Breast epithelium (tissue), 3 donors: ENCODE results near the gene HIPK2.

Experiments
- CTCF ChIP-seq, 3 donors: fragments of 450-650 bp; IDR thresholded peaks; one replicate each; pipeline ENCODE4 v1.5.1; 2016 to 2017; ENCODE audit warnings: antibody characterized with exemption in 3 of 3, mild to moderate bottlenecking in 3 of 3, moderate library complexity in 3 of 3
- POLR2A ChIP-seq: fragments of 450-650 bp; IDR thresholded peaks from one replicate; pipeline ENCODE4 v1.6.1; 2016; ENCODE audit warnings: antibody characterized with exemption, mild to moderate bottlenecking, moderate library complexity
- POLR2AphosphoS5 ChIP-seq, 3 donors: sonication (generic); formaldehyde crosslinking; IDR thresholded peaks; one replicate each; pipeline ENCODE4 v1.6.1; 2017; ENCODE audit warnings: antibody characterized with exemption in 3 of 3

- TF ChIP-seq CTCF (IDR thresholded peaks at IDR 0.05) (no peak), POLR2A (no peak), POLR2AphosphoS5 (IDR thresholded peaks at IDR 0.05) (no peak)
These were observed 146.2 kb downstream of the HIPK2 start for GRCh38 chr7:139631520-139632031.
